T-helper 9 cell (primary cell): ENCODE measurements around the gene NUDT3.
"Not testable (repeated sequence)": the region's sequence is repeated elsewhere in the genome, so short reads cannot be mapped to it uniquely, and the experiment has no call there.

Source experiments
- DNase-seq: peaks from one replicate; pipeline ENCODE4 v3.0.0-alpha.2; 2020

Gene NUDT3

GRCh38 chr6:34248727-34249468 is 143.6 kb downstream of the NUDT3 start, which contains the start of gene SMIM29:
SMIM29 (minus strand) TSS chr6:34249006; CDS start chr6:34247791, 1,215 bp downstream.
- peak; percentile 97 for DNase-seq

- peak; percentile 48 for DNase-seq
Observed at GRCh38 chr6:34248198-34248726, 144.2 kb downstream of the NUDT3 start.

DNA sequence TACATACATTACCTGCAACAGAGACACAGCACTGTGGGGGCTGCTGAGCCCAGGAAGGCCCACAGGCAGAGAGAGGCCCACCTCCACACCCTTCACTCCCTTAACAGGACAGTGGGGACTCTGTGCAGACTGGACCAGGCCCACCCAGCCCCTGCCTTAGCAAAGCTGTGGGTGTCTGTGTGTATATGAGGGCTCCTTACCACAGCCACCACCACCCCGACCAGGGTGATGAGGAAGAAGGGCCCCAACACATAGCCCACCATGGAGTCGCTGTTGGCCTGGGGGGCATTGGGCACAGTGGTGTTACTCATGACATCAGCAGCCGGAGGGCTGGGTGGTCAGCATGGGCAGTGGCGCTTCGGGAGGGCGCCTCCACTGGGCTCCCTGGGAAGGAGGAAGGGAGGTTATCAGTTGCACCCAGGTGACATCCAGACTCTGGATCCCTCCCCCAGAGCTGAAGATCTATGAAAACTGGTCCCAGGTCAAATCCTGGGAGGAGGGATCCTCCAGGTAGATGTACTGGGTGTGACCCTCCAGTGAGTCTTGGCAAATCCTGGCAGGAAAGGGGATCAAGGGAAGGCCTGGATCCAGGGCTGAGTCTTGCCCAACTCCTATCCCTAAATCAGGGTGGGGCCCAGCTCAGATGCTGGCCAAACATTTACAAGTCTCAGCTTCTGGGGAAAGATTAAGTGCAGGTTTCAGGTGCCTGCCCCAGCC is 144.8 kb downstream of the NUDT3 start:
- no peak for DNase-seq

- DNase-seq = no peak
Observed at GRCh38 chr6:34246563-34247391, 145.7 kb downstream of the NUDT3 start.

DNA sequence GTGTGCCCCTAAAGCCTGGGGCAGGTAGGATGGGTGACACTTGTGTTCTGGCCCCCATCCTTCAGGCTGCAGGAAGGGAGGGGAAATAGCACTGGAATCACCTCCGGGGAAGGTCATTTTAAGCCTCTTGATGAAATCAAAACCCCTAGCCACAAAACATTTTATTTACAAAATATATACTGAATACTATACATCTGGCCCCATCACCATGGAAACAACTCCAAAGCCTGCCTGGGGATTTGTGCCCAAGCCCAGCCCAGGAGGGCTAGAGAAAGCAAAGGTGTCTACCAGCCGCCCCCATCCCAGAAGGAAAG is 146.3 kb downstream of the NUDT3 start:
- DNase-seq = no peak

DNA sequence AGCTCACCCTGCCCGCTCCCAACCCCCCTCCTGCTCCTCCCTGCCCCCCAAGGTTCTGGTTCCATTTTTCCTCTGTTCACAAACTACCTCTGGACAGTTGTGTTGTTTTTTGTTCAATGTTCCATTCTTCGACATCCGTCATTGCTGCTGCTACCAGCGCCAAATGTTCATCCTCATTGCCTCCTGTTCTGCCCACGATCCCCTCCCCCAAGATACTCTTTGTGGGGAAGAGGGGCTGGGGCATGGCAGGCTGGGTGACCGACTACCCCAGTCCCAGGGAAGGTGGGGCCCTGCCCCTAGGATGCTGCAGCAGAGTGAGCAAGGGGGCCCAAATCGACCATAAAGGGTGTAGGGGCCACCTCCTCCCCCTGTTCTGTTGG is 146.7 kb downstream of the NUDT3 start:
- DNase-seq = not testable (repeated sequence)

DNA sequence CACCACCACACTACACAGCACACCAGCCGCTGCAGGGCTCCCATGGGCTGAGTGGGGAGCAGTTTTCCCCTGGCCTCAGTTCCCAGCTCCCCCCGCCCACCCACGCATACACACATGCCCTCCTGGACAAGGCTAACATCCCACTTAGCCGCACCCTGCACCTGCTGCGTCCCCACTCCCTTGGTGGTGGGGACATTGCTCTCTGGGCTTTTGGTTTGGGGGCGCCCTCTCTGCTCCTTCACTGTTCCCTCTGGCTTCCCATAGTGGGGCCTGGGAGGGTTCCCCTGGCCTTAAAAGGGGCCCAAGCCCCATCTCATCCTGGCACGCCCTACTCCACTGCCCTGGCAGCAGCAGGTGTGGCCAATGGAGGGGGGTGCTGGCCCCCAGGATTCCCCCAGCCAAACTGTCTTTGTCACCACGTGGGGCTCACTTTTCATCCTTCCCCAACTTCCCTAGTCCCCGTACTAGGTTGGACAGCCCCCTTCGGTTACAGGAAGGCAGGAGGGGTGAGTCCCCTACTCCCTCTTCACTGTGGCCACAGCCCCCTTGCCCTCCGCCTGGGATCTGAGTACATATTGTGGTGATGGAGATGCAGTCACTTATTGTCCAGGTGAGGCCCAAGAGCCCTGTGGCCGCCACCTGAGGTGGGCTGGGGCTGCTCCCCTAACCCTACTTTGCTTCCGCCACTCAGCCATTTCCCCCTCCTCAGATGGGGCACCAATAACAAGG is 147.3 kb downstream of the NUDT3 start:
- not testable (repeated sequence) for DNase-seq

GRCh38 chr6:34243901-34244884 is 148.3 kb downstream of the NUDT3 start:
- DNase-seq = no peak

GRCh38 chr6:34243131-34243771 is 149.2 kb downstream of the NUDT3 start:
- DNase-seq = no peak

DNA sequence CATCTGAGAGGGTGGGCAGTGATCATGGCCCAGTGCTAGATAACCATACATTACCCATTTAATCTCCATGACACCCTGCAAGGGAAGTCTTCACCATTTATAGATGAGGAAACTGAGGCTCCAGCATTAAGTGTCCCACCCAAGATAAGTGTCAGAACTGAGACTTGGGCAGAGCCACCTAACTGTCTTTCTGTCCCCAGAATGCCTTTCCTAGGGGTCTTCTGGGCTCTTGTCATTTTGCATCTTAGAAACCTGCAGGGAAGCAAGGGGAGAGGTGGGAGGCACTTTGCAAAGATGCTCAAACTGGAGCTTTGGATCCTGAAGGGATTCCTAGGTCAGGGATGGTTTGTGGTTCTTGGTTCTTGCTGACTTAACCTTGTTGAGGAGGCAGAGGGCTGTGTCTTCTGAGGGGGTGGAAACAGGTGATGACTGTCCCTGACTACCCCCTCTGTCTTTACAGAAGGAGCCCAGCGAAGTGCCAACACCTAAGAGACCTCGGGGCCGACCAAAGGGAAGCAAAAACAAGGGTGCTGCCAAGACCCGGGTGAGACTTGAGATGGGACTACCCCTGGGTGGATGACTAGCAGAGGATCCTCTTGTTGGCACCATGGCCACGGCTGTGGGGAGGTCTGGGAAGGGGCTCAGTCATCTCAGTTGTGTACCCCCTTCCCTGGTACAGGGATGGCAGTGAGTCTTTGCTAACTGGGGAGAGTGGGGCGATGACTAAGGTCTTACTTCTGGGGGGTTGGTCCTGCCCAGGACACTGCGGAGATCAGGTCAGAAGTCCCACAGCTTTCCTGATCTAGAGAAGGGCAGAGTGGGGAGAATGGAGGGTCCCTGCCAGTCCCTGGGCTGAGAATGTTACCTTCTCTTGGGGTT is 150.0 kb downstream of the NUDT3 start:
- no peak for DNase-seq

- DNase-seq = no peak
Observed at GRCh38 chr6:34241351-34242215, 150.9 kb downstream of the NUDT3 start.

DNA sequence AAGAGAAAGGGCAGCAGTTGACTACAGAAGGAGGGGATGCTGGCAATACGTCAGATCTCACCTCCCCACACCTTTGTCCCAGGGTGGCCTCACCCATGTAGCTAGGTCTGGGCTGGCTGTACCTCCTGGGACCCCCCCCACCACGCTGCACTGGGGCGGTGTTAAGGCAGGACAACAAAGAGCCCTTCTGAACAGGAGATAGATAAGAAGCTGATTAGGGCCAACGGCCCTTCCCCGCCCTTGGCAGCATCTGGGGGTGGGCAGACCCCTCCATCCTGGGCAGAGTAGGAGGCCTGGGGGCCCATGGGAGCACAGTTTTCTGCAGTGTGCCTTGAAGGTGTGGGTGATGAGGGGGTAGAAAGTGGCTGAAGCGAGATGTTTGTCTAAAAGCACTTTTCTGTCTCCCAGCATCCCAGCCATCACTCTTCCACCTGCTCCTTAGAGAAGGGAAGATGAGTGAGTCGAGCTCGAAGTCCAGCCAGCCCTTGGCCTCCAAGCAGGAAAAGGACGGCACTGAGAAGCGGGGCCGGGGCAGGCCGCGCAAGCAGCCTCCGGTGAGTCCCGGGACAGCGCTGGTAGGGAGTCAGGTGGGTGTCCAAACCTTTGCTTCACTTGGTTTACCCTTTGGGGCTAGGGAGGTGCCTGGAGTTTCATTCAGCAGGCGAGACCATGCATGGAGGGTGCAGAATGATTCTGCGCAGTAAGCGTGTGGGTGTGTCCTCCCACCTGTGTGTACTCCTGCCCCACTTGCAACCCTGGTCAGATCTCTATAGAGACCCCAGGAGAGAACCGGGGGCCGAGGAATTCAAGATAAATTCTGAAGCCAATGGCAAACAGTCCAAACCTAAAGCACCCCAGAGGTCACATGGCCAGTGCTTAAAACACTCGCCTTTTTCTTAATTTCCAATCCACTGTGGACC is 151.9 kb downstream of the NUDT3 start:
- no peak for DNase-seq

GRCh38 chr6:34239893-34240292 is 152.6 kb downstream of the NUDT3 start:
- no peak for DNase-seq

GRCh38 chr6:34239500-34239825 is 153.0 kb downstream of the NUDT3 start:
- DNase-seq = no peak

- DNase-seq = no peak
Observed at GRCh38 chr6:34238585-34239499, 153.6 kb downstream of the NUDT3 start.
